Measurements from ENCODE around the gene DLL3. TPM values are rescaled to one million over a fixed set of nuclear protein-coding genes. Genes with fewer than 3 reads are reported as not detected.
"Not testable (repeated sequence)": the region's sequence is repeated elsewhere in the genome, so short reads cannot be mapped to it uniquely, and the experiment has no call there.

DLL3 gene
- total RNA-seq, 4 donors from 2014 or later = not detected

GRCh38 chr19:39474139-39474620, 24.6 kb upstream of the DLL3 start:
- Histone ChIP-seq H3K27me3 (no peaks in the 10 kb centered on the region), H3K4me3 (no peak overlapping the region), H3K27ac (peak overlapping the region in 1 of 4 donors; percentile 12), H3K36me3 (peaks cover 0 to 68% of the 10 kb centered on the region in 2 donors), H3K9me3 (no peaks in the 10 kb centered on the region), H3K4me1 (no peaks in the 10 kb centered on the region)
- TF ChIP-seq, protein P1, sequence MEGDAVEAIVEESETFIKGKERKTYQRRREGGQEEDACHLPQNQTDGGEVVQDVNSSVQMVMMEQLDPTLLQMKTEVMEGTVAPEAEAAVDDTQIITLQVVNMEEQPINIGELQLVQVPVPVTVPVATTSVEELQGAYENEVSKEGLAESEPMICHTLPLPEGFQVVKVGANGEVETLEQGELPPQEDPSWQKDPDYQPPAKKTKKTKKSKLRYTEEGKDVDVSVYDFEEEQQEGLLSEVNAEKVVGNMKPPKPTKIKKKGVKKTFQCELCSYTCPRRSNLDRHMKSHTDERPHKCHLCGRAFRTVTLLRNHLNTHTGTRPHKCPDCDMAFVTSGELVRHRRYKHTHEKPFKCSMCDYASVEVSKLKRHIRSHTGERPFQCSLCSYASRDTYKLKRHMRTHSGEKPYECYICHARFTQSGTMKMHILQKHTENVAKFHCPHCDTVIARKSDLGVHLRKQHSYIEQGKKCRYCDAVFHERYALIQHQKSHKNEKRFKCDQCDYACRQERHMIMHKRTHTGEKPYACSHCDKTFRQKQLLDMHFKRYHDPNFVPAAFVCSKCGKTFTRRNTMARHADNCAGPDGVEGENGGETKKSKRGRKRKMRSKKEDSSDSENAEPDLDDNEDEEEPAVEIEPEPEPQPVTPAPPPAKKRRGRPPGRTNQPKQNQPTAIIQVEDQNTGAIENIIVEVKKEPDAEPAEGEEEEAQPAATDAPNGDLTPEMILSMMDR (IDR thresholded peaks at IDR 0.05 in 4 of 5, conservative IDR thresholded peaks at IDR 0.05 in 1 of 5) = peak; percentile 52 to 87 (median 78)
- TF ChIP-seq POLR2A (IDR thresholded peaks at IDR 0.05) = no peak
- peak in 1 of 2 donors; percentile 33 for DNase-seq
- peak in 1 of 2 donors; percentile 68 for ATAC-seq
- in situ Hi-C loops (cut with MboI; ENCODE audit: low sequenced_read_pairs in 4 of 4) = no loop called here
- intact Hi-C loops (cut with DNase I; ENCODE audit: low total_unique reads) = loop anchor here (1.0 kb wide), 1 partner anchor 58 kb away; the partner anchor contains the start of gene EID2B

- no peak overlapping the region for H3K27ac ChIP-seq
- H3K36me3 ChIP-seq = peaks cover 0 to 53% of the 10 kb centered on the region in 2 donors
- H3K4me3 ChIP-seq = no peak overlapping the region
- intact Hi-C loops (cut with DNase I; ENCODE audit: low total_unique reads) = no loop called here
- no peak for TF ChIP-seq POLR2A (IDR thresholded peaks at IDR 0.05)
- TF ChIP-seq, protein P1 (IDR thresholded peaks at IDR 0.05 in 4 of 5, conservative IDR thresholded peaks at IDR 0.05 in 1 of 5) = no peak
- no peaks in the 10 kb centered on the region for H3K4me1 ChIP-seq
- in situ Hi-C loops (cut with MboI; ENCODE audit: low sequenced_read_pairs in 4 of 4) = loop anchor here in 1 of 4 donors (5.0 kb wide), 1 partner anchor 62 kb away; no protein-coding TSS in a partner anchor
- H3K27me3 ChIP-seq = no peaks in the 10 kb centered on the region
- ATAC-seq (no peak), DNase-seq (no peak)
- no peaks in the 10 kb centered on the region for H3K9me3 ChIP-seq
Measured at GRCh38 chr19:39475748-39476147, 23.0 kb upstream of the DLL3 start.

GRCh38 chr19:39479319-39479801, 19.4 kb upstream of the DLL3 start:
- H3K4me1 ChIP-seq = peaks cover 11% of the 10 kb centered on the region in 2 donors
- in situ Hi-C loops (cut with MboI; ENCODE audit: low sequenced_read_pairs in 4 of 4) = loop anchor here in 1 of 4 donors (5.0 kb wide), 1 partner anchor 58 kb away; no protein-coding TSS in a partner anchor
- H3K9me3 ChIP-seq; intact Hi-C loops (cut with DNase I; ENCODE audit: low total_unique reads); ATAC-seq; H3K27me3 ChIP-seq; DNase-seq; H3K4me3 ChIP-seq: not testable (repeated sequence)
- H3K36me3 ChIP-seq = peaks cover 0 to 29% of the 10 kb centered on the region in 2 donors
- peak overlapping the region in 2 of 4 donors; percentile 88 to 92 for H3K27ac ChIP-seq

- Histone ChIP-seq H3K27ac (peak overlapping the region; percentile 88 to 95 (median 92)), H3K36me3 (peaks cover 0 to 30% of the 10 kb centered on the region in 2 donors), H3K4me3 (peak overlapping the region; percentile 92 to 100 (median 99)), H3K9me3 (no peaks in the 10 kb centered on the region), H3K4me1 (peaks cover 11% of the 10 kb centered on the region in 2 donors), H3K27me3 (no peaks in the 10 kb centered on the region)
- no peak for TF ChIP-seq POLR2A (IDR thresholded peaks at IDR 0.05)
- TF ChIP-seq, protein P1 (IDR thresholded peaks at IDR 0.05 in 4 of 5, conservative IDR thresholded peaks at IDR 0.05 in 1 of 5) = no peak
- ATAC-seq (no peak), DNase-seq (no peak)
- intact Hi-C loops (cut with DNase I; ENCODE audit: low total_unique reads) (loop anchor here (2.0 to 5.0 kb wide), 3 partner anchors 53 to 355 kb away; partner anchors contain the start of genes EID2B, PAK4 and SAMD4B), in situ Hi-C loops (cut with MboI; ENCODE audit: low sequenced_read_pairs in 4 of 4) (loop anchor here in 1 of 4 donors (5.0 kb wide), 1 partner anchor 57 kb away; no protein-coding TSS in a partner anchor)
Measured at GRCh38 chr19:39479916-39480315, 18.8 kb upstream of the DLL3 start.
